Prostate gland (tissue), 2 donors: ENCODE measurements around the gene MCMBP. TPM values are rescaled to one million over a fixed set of nuclear protein-coding genes. Genes with fewer than 3 reads are reported as not detected.
A peak's percentile ranks its signal among the peaks of the same experiment; 100 is the strongest.

ENCODE experiments used
- DNase-seq: peaks from one replicate; pipeline ENCODE4 v3.0.0-alpha.2; 2019; ENCODE audit warnings: low spot score
- H3K27ac ChIP-seq, 2 donors: fragments of 200-600 bp; sonication (generic); 2 replicates each; pipeline ENCODE4 v1.5.1; 2017 to 2019
- H3K27me3 ChIP-seq: fragments of 200-600 bp; sonication (generic); replicated peaks from 2 replicates; pipeline ENCODE4 v1.5.1; 2019; ENCODE audit not compliant: insufficient read depth
- H3K36me3 ChIP-seq, 2 donors: fragments of 200-600 bp; sonication (generic); 1 replicate in 1 of 2; 2 replicates in 1 of 2; pipeline versions ENCODE4 v1.5.1 to v1.8.1; 2017 to 2019
- H3K4me1 ChIP-seq: fragments of 200-600 bp; sonication (generic); replicated peaks from 2 replicates; pipeline ENCODE4 v1.5.1; 2019
- H3K4me3 ChIP-seq, 2 donors: fragments of 200-600 bp; sonication (generic); 2 replicates each; pipeline ENCODE4 v1.5.1; 2017 to 2019
- H3K9me3 ChIP-seq: fragments of 200-600 bp; sonication (generic); 2 replicates; pipeline ENCODE4 v1.5.1; 2017
- POLR2A ChIP-seq: fragments of 450-650 bp; IDR thresholded peaks from one replicate; pipeline ENCODE4 v1.6.1; 2016; ENCODE audit warnings: antibody characterized with exemption, mild to moderate bottlenecking
- POLR2AphosphoS5 ChIP-seq: sonication (generic); formaldehyde crosslinking; IDR thresholded peaks from one replicate; pipeline ENCODE4 v1.6.1; 2017; ENCODE audit warnings: antibody characterized with exemption
- WGBS: methylation state at CpG from one replicate; pipeline ENCODE4 v1.1.5; 2018; 5-methylcytosine and 5-hydroxymethylcytosine counted together
- intact Hi-C: fragments of 100-400 bp; cut with DNase I; formaldehyde crosslinking; loops from one replicate; pipeline ENCODE4 v1.14.2; 2022
- total RNA-seq, 2 donors: library from RNA; depleted of rRNA; stranded (reverse); fragments of >200 nt; gene quantifications; one replicate each; pipeline ENCODE4 v1.1.0, GENCODE V29; 2016
- TF ChIP-seq, protein P1 (sequence below), 4 experiments: fragments of 200-600 bp in 2 of 4; fragments of 450-650 bp in 2 of 4; sonication (generic) in 2 of 4; IDR thresholded peaks; 1 replicate in 3 of 4; 2 replicates in 1 of 4; pipeline ENCODE4 v1.5.1; 2016 to 2019; ENCODE audit warnings: antibody characterized with exemption in 4 of 4, mild to moderate bottlenecking in 2 of 4, moderate library complexity in 2 of 4

Gene MCMBP
- total RNA-seq, 2 donors from 2014 or later, result 37.6 to 45.4 TPM

DNA sequence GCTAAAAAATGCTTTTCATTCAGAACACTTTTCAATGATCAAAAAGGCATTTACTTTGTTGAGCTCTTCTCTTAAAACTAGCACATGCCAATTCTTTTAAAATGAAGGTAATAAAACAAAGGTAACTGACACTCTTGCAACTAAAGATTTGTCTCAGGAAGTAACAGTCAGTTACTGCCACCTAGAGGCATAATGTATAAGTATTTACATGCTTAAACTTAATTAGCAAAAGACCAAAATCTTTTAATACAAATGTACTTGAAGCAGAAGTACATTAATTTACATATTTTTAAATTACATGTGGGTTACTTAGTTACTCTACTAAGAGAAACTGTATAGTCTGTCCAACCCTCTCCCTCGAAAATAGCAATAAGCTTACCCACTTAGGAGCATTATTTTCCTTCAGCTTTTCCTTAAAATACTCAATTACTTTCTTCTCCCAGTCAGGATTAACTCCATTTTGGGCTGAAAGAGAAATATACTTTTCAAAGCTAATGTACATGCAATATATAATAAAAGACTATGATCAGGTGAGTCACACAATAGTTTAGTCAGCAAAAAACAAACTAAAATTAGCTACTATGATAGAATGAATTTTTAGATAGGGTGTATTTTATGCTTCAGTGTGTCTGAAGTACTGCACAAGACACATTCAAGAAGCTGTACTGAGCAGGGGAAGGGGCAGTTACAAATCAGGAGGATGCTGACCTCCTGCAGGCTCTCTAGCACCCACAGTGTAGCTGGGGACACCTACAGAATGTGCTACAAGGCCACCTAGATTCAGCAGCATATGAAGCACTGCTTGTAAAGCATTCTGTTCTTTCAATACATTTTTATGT, 13.0 kb downstream of the MCMBP start:
- intact Hi-C loops, result loop anchor here (1.0 to 5.0 kb wide), 2 partner anchors 109 to 172 kb away; no protein-coding TSS in a partner anchor
- Histone ChIP-seq H3K36me3 (no peaks in the 10 kb centered on the region), H3K4me1 (no peaks in the 10 kb centered on the region), H3K4me3 (no peak overlapping the region), H3K27me3 (no peaks in the 10 kb centered on the region), H3K9me3 (no peaks in the 10 kb centered on the region), H3K27ac (no peak overlapping the region)
- DNase-seq, result no peak
- 67% methylated on average over 1 of the region's 1 CpG for WGBS
- no peak for TF ChIP-seq POLR2AphosphoS5
- TF ChIP-seq, protein P1, sequence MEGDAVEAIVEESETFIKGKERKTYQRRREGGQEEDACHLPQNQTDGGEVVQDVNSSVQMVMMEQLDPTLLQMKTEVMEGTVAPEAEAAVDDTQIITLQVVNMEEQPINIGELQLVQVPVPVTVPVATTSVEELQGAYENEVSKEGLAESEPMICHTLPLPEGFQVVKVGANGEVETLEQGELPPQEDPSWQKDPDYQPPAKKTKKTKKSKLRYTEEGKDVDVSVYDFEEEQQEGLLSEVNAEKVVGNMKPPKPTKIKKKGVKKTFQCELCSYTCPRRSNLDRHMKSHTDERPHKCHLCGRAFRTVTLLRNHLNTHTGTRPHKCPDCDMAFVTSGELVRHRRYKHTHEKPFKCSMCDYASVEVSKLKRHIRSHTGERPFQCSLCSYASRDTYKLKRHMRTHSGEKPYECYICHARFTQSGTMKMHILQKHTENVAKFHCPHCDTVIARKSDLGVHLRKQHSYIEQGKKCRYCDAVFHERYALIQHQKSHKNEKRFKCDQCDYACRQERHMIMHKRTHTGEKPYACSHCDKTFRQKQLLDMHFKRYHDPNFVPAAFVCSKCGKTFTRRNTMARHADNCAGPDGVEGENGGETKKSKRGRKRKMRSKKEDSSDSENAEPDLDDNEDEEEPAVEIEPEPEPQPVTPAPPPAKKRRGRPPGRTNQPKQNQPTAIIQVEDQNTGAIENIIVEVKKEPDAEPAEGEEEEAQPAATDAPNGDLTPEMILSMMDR (IDR thresholded peaks at IDR 0.05), result peak; percentile 13 to 74 (median 60)

DNA sequence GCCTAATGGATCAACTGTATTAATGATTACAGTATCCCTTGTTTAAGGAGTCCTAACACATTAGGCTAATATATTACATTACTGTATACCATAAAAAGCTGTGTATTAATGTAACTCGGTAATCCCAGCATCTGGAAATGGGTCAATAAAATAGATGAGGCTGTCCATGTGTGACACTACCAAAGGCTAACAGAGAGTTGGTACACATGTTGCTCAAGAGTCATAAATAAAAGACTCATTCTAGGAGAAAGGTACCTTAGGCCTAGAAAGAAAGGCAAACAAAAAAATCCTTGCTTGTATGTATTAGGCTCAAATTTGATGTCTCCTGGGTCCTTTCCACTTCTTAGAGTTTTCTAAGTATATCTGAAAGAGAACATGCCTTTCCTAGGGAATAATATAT, 14.6 kb downstream of the MCMBP start:
- Histone ChIP-seq H3K4me1 (no peaks in the 10 kb centered on the region), H3K27me3 (no peaks in the 10 kb centered on the region), H3K27ac (no peak overlapping the region), H3K36me3 (no peaks in the 10 kb centered on the region), H3K4me3 (no peak overlapping the region), H3K9me3 (no peaks in the 10 kb centered on the region)
- intact Hi-C loops, result no loop called here
- no peak for DNase-seq
- TF ChIP-seq POLR2A (no peak), POLR2AphosphoS5 (no peak)
- TF ChIP-seq, protein P1 (IDR thresholded peaks at IDR 0.05), result no peak
- WGBS, result 46% methylated on average over 1 of the region's 1 CpG

DNA sequence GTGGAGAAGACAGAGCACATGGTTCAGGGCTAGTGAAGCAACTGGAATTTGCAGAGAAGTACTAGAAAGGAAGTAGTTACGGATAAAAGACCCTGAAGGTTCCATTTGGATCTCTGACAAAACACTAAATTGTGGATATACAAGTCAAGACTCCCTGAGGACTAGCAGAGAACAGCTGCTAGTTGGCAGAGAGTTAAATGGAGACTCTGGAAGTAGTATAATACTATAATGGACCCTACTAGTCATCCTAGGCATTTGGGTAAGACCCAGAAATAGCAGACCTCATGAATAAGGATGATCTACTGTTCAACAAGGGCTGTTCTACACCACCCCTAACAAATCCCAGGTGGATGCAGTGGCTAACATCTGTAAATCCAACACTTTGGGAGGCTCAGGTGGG, 19.1 kb downstream of the MCMBP start:
- Histone ChIP-seq H3K27ac (no peak overlapping the region), H3K36me3 (peaks cover 0 to 3% of the 10 kb centered on the region in 2 donors), H3K27me3 (no peaks in the 10 kb centered on the region), H3K4me1 (no peaks in the 10 kb centered on the region), H3K4me3 (no peak overlapping the region), H3K9me3 (no peaks in the 10 kb centered on the region)
- DNase-seq, result no peak
- WGBS, result 83% methylated on average over 1 of the region's 1 CpG
- intact Hi-C loops, result no loop called here
- TF ChIP-seq, protein P1 (IDR thresholded peaks at IDR 0.05), result no peak
- TF ChIP-seq POLR2AphosphoS5 (no peak), POLR2A (no peak)

DNA sequence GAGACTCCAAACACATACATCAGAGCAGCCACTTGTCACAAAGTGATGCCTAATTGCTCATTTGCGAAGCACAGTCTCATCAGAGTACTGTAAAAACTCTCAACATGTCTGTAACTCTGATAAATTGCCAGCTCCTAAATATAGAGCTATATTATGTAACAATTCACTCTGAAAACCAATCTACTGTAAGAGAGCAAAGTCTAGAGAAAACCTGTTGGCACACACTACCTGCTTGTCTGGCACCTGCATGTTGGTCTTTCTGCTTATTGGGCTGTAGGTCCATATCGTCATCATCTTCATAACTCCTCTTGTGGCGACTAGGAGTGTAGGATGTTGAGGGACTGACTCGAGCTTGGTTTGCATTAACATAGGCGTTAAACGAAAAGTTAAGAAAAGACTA, 19.8 kb downstream of the MCMBP start:
- intact Hi-C loops, result no loop called here
- WGBS, result 91% methylated on average over 6 of the region's 6 CpGs
- H3K9me3 ChIP-seq, result no peaks in the 10 kb centered on the region
- no peak overlapping the region for H3K4me3 ChIP-seq
- DNase-seq, result no peak
- H3K27me3 ChIP-seq, result no peaks in the 10 kb centered on the region
- no peaks in the 10 kb centered on the region for H3K4me1 ChIP-seq
- H3K36me3 ChIP-seq, result peaks cover 0 to 8% of the 10 kb centered on the region in 2 donors
- no peak for TF ChIP-seq POLR2AphosphoS5
- no peak for TF ChIP-seq POLR2A
- TF ChIP-seq, protein P1 (IDR thresholded peaks at IDR 0.05), result no peak
- H3K27ac ChIP-seq, result no peak overlapping the region

DNA sequence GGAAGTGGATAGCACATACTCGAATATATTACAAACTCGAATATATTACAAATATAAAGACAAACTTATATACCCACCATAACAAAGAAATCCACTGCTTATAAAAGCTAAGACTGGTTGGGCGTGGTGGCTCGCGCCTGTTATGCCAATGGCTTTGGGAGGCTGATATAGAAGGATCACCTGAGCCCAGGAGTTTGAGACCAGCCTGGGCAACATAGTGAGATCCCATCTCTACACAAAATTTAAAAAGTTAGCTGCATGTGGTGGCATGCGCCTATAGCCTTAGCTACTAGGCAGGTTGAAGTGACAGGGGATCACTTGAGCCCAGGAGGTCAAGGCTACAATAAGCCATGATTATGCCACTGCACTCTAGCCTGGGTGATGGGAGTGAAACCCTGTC, 20.4 kb downstream of the MCMBP start:
- 87% methylated on average over 6 of the region's 6 CpGs for WGBS
- no peaks in the 10 kb centered on the region for H3K4me1 ChIP-seq
- no peak for DNase-seq
- no peaks in the 10 kb centered on the region for H3K9me3 ChIP-seq
- intact Hi-C loops, result no loop called here
- no peak overlapping the region for H3K4me3 ChIP-seq
- H3K27ac ChIP-seq, result no peak overlapping the region
- H3K27me3 ChIP-seq, result no peaks in the 10 kb centered on the region
- H3K36me3 ChIP-seq, result peaks cover 0 to 8% of the 10 kb centered on the region in 2 donors
- TF ChIP-seq POLR2AphosphoS5 (no peak), POLR2A (no peak)
- TF ChIP-seq, protein P1 (IDR thresholded peaks at IDR 0.05), result no peak
